ENCODE data around the gene SLC44A1. TPM values are rescaled to one million over a fixed set of nuclear protein-coding genes. Genes with fewer than 3 reads are reported as not detected.

The SLC44A1 gene
- total and polyA plus RNA-seq, 8 donors = 58.0 to 79.8 (median 73.9) TPM

GRCh38 chr9:105281926-105282325 is 37.5 kb downstream of the SLC44A1 start:
- Histone ChIP-seq H3K36me3 (no peaks in the 10 kb centered on the region), H3K27me3 (no peaks in the 10 kb centered on the region), H3K4me3 (no peak overlapping the region), H3K27ac (no peak overlapping the region), H3K4me1 (no peaks in the 10 kb centered on the region), H3K9me3 (no peaks in the 10 kb centered on the region)
- TF ChIP-seq, protein P1, sequence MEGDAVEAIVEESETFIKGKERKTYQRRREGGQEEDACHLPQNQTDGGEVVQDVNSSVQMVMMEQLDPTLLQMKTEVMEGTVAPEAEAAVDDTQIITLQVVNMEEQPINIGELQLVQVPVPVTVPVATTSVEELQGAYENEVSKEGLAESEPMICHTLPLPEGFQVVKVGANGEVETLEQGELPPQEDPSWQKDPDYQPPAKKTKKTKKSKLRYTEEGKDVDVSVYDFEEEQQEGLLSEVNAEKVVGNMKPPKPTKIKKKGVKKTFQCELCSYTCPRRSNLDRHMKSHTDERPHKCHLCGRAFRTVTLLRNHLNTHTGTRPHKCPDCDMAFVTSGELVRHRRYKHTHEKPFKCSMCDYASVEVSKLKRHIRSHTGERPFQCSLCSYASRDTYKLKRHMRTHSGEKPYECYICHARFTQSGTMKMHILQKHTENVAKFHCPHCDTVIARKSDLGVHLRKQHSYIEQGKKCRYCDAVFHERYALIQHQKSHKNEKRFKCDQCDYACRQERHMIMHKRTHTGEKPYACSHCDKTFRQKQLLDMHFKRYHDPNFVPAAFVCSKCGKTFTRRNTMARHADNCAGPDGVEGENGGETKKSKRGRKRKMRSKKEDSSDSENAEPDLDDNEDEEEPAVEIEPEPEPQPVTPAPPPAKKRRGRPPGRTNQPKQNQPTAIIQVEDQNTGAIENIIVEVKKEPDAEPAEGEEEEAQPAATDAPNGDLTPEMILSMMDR (IDR thresholded peaks at IDR 0.05) = no peak
- DNase-seq (no peak), ATAC-seq (no peak)
- intact Hi-C loops (cut with DNase I) = no loop called here

- ATAC-seq (no peak), DNase-seq (no peak)
- intact Hi-C loops (cut with DNase I) = no loop called here
- H3K36me3 ChIP-seq = no peaks in the 10 kb centered on the region
- no peaks in the 10 kb centered on the region for H3K4me1 ChIP-seq
- H3K27ac ChIP-seq = no peak overlapping the region
- H3K27me3 ChIP-seq = no peaks in the 10 kb centered on the region
- no peaks in the 10 kb centered on the region for H3K9me3 ChIP-seq
- H3K4me3 ChIP-seq = no peak overlapping the region
- TF ChIP-seq, protein P1 (IDR thresholded peaks at IDR 0.05) = no peak
These were observed 38.6 kb downstream of the SLC44A1 start for GRCh38 chr9:105282870-105283621.

- Histone ChIP-seq H3K36me3 (no peaks in the 10 kb centered on the region), H3K27ac (no peak overlapping the region), H3K9me3 (no peaks in the 10 kb centered on the region), H3K4me3 (no peak overlapping the region), H3K4me1 (no peaks in the 10 kb centered on the region), H3K27me3 (no peaks in the 10 kb centered on the region)
- TF ChIP-seq, protein P1 (IDR thresholded peaks at IDR 0.05) = no peak
- intact Hi-C loops (cut with DNase I) = no loop called here
- no peak for ATAC-seq
- DNase-seq = no peak
These were observed 39.3 kb downstream of the SLC44A1 start for GRCh38 chr9:105283795-105284194.

- intact Hi-C loops (cut with DNase I) = no loop called here
- Histone ChIP-seq H3K27me3 (no peaks in the 10 kb centered on the region), H3K4me1 (no peaks in the 10 kb centered on the region), H3K36me3 (no peaks in the 10 kb centered on the region), H3K9me3 (no peaks in the 10 kb centered on the region), H3K4me3 (no peak overlapping the region), H3K27ac (no peak overlapping the region)
- DNase-seq (no peak), ATAC-seq (no peak)
- TF ChIP-seq, protein P1 (IDR thresholded peaks at IDR 0.05) = no peak
These were observed 40.0 kb downstream of the SLC44A1 start for GRCh38 chr9:105284463-105284862.

- no peak overlapping the region for H3K27ac ChIP-seq
- ATAC-seq = no peak
- no peaks in the 10 kb centered on the region for H3K36me3 ChIP-seq
- H3K27me3 ChIP-seq = no peaks in the 10 kb centered on the region
- intact Hi-C loops (cut with DNase I) = no loop called here
- TF ChIP-seq, protein P1 (IDR thresholded peaks at IDR 0.05) = no peak
- no peak for DNase-seq
- H3K4me1 ChIP-seq = peaks cover 0 to 10% of the 10 kb centered on the region in 2 donors
- H3K4me3 ChIP-seq = no peak overlapping the region
- no peaks in the 10 kb centered on the region for H3K9me3 ChIP-seq
These were observed 41.6 kb downstream of the SLC44A1 start for GRCh38 chr9:105286098-105286497.

All from left lung (tissue), 10 donors.